ENCODE data around the gene PHF21A.

The PHF21A gene

GRCh38 chr11:45933131-45933831, 188.0 kb downstream of the PHF21A start:
- no peak for DNase-seq

- DNase-seq: no peak
Measured at GRCh38 chr11:45932217-45932616, 189.0 kb downstream of the PHF21A start.

- DNase-seq: no peak
Measured at GRCh38 chr11:45931739-45932138, 189.5 kb downstream of the PHF21A start.

DNA sequence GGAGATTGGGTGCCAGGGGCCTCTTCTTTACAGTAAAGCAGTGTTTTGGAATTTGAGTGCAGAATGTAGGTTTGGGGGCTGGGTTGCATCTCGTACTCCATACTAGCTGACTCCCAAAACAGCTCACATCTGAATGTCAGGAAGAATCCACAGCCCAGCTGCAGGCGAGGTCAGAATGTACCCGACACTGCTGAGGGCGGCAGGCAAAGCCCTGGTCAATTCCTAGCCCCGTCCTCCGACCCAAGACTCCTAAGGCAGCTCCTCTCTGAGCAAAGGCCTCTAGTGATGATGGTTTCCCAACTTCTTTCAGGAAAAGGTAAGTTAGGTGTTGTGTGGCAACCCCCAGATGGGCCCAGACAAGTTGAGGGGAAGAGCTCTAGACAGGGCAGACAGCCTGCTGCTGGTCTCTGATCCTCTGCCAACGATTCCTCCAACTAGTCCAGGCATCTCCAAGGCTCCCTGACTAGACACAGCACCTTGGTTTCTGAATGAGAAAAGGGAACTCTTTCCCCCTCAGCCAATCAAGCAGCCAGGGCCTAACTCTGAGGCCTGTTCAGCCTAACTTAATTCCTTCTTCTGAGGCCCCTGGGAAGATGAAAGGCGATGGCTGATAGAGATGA, 190.2 kb downstream of the PHF21A start:
- DNase-seq: no peak

DNA sequence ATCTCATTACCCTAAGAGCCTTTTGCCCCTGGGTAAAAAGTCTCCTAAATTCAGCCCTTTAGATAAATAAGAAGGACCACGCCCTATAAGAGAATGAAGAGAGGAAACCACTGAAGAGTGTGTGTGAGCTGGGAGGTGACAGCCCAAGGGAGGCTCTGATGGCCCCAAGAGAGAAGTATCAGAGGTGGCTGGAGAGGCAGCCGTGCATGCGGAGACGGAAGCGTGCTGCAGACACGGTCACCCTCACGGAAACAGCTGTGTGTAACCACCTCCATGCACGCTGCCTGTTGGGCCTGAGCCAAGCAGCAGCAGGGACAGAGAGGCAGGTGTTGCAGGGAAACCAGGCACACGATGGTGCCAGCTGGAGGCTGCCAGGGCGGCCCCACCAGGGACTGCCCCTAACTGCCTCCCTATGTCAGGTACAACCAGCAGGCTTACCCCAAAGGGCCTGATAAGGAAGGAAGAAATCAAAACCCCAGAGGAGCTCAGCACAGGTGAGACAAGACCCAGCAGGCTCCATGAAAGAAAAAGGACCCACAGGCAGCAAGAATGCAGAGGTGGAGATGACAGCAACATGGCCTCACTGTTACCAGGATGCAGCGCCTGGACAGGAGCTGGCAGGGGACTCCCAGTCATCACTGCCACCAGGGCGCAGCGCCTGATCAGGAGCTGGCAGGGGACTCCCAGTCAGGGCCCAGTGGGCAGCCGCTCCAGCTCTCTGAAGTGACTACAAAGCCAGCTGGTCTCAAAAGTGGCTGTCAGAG, 191.0 kb downstream of the PHF21A start:
- no peak for DNase-seq

DNA sequence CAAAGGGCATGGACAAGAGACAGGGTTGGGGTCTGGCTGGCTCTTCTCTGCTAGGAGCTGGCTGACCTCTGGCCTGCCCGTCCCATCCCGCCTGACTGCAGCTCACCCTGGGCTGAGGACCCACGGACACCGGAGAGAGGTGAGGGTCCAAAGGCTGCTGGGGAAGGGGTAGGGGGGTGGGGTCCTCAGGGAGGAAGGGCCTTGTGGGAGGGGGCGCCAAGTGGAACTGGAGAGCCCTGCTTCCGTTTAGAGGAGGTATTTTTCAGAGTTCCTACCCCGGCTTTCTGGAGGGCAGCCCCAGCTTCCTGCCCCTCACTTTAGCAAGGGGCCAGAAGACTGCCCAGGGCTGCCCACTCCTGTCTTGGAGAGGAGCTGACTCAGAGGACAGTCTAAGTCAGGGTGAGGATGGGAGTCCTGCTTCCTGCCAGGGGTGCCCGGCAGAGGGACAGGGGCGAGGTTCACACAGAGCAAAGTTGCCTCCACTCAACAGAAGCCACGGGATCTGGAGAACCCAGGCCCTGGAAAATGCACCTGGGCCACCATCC, 191.7 kb downstream of the PHF21A start:
- no peak for DNase-seq

DNA sequence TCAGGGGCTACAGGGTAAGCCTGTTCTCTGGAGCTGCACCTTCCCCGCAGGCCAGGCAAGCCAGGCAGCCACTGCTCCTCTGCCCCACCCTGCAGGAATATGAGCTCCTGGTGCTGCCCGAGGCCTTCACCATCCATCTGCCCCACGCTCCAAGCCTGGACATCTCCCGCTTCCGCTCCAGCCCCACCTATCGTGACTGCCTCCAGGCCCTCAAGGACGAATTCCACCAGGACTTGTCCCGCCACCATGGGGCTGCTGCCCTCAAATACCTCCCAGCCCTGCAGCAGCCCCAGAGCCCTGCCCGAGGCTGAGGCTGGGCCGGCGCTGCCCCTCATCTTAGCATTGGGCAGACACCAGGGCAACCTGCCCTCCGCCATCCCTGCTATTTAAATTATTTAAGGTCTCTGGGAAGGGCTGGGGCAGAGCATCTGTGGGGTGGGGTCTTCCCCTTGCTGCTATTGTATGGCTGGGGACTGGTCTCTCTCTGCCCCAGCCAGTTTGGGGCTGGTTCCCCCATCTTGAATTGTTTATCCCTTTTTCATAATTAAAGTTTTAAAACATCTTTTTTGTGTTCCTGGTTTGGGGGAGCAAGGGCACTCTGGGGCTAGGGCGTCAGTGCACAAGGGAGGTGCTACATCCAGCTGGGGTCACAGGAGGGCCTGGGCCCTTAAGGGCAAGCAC, 192.6 kb downstream of the PHF21A start:
- no peak for DNase-seq

DNA sequence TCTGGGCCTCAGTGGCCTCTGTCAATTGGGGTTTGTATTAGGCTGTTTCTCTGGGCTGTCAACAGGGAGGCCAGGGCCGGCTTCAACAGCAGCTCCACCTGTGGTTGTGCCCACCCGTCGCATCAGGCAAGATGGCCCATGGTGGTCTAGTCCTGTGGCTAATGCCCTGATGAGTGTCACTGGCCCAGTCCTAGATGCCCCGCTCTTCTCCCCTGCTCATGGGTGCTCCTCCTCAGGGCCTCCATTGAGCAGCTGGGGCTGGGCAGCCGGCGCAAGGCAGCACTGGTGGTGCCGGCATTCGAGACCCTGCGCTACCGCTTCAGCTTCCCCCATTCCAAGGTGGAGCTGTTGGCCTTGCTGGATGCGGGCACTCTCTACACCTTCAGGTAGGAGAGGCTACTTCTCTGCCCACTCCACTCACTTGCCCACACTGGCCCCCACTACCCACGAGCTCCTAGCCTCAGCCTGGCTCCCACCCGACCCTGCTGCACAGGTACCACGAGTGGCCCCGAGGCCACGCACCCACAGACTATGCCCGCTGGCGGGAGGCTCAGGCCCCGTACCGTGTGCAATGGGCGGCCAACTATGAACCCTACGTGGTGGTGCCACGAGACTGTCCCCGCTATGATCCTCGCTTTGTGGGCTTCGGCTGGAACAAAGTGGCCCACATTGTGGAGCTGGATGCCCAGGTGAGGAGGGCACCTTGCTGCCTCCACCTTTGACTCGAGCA, 193.4 kb downstream of the PHF21A start:
- no peak for DNase-seq

- no peak for DNase-seq
Measured at GRCh38 chr11:45927332-45927683, 193.9 kb downstream of the PHF21A start.

DNA sequence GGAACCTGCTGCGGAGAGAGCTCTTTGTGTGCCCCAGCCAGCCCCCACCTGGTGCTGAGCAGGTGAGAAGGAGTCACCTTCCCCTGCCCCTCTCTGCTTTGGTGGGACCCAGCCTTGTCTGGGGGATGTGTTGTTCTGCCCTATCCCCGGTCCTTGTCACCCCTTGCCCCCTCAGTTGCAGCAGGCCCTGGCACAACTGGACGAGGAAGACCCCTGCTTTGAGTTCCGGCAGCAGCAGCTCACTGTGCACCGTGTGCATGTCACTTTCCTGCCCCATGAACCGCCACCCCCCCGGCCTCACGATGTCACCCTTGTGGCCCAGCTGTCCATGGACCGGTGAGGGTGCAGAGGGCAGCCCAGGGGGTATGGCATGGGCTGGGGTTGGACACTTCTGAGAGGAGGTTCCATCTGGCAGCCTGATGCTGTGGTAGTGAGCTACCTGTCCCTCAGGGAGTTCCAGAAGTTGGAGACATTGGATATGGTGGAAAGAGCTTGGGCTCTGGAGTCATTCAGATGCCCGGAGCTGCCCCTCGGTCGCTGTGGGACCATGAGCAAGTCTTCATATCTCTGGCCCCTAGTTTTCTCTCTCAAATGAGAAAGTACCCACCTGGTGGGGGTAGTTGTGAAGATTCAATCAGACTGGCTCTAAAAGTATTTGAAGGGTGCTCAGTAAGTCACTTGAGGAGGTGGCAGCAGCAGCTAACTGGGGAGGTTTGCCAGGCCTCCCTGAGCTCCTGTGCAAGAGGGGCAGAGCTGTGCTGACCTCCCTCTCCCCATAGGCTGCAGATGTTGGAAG, 194.5 kb downstream of the PHF21A start:
- no peak for DNase-seq

DNA sequence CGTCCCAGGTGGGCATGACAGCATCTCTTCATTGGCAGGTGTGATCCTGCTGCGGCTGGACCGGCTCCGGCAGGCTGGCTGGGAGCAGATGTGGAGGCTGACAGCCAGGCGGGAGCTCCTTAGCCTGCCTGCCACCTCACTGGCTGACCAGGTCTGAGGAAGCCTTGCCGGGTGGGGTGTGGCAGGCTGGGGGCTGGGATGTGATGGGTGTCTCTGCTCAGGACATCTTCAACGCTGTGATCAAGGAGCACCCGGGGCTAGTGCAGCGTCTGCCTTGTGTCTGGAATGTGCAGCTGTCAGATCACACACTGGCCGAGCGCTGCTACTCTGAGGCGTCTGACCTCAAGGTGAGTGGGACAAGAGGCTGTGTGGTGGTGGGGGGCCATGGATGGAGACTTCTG, 195.3 kb downstream of the PHF21A start:
- no peak for DNase-seq

GRCh38 chr11:45925550-45925949, 195.7 kb downstream of the PHF21A start:
- DNase-seq: no peak

DNA sequence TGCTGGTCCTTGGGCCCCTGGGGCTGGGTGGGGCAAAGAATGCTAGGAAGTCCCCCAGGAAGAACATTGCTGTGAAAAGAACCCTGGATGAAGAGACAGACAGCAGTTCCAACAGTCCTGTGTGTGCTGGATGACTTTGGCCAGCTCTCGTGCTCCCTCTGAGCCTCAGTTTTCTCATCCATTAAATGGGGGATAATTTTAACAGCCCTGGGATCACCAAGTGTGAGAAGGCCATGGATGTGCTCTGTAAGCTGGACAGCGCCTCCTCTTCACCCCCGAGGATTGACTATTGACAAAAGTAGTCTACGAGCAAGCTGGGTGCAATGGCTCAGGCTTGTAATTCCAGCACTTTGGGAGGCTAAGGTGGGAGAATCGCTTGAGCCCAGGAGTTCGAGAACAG, 196.3 kb downstream of the PHF21A start:
- no peak for DNase-seq

- no peak for DNase-seq
Measured at GRCh38 chr11:45924036-45924915, 197.0 kb downstream of the PHF21A start.

GRCh38 chr11:45922425-45923082, 198.7 kb downstream of the PHF21A start, which contains the start of gene LARGE2:
Gene LARGE2 (plus strand): TSS chr11:45922656. CDS start chr11:45922883, 227 bp downstream.
- DNase-seq: no peak

DNA sequence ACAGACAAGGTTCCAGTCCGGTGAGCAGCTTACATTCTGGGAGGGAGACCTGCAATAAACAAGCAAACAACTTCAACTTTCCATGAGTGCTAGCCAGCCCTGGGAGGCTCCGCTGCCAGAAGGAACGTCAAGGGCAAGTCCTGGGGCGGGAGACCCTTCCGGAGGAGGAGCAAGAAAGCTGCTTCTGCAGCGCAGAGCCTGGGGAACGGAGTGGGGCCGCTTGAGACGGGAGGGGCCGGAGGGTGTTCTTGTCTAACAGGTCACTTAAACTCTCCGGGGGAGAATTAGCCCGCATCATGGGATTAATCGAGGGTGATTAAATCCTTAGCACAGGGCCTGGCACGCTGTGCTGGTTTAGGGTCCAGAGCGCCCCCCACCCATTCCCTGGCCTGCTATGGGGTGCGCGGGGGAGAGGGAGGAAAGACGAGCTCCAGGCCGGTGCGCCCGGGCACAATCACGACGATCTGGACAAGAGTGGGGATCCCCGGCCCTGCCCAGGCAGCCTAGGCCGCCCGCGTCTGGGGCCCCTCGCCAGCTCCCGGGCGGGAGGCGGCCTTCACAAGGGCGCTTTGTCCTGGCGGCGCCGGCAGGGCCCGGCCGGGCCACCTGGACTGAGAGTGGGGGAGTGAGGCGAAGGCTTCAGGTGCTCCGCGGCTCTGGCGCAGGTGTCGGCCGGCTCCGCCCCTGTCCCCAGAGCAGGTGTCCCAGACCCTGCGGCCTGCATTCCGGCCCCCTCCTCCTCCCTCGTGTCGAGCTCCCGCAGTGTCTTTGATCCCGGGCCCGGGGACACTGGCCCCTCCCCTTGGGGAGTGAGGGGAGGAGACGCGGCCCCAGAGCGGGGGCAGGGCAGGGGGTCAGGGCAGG, 199.5 kb downstream of the PHF21A start:
- DNase-seq: no peak

DNA sequence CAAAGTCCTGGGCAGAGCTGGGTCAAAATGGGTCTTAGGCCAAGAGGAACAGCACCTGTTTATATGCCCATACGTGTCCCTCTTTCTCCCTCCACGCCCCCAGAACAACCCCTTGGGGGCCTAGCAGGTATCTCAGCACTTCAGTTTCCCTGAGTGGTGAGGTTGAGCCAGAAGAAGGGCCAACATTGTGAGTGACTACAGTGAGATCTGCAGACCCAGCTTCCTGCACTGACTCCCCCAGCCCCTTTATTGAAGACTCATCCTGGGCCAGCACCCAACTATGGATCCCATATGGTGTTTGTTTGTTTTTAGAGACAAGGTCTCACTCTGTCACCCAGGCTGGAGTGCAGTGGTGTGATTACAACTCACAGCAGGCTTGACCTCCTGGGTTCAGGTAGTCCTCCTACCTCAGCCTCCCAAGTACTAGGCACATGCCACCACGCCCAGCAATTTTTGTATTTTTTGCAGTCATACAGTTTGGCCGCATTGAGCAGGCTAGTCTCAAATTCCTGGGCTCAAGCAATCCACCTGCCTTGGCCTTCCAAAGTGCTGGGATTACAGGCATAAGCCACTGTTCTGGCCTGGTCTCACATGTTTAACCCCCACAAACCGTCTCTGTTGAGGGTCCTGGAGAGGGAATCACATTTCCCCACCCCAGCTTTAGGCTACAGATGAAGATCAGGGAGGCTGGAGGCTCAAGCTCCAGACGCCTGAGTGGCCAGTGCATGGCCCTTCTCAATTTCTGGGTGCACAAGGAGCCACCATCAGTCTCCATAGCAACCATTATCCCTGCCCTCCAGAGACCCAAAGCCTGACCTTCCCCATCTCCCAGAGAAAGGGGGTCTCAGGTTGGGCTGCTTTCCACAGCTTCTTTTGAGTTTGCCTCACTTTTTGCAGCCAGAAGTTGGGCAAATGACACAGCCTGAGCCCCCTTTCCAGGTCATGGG, 200.4 kb downstream of the PHF21A start:
- DNase-seq: no peak
